IMR-90 (cell line): ENCODE results near the gene BUB1. TPM values are rescaled to one million over a fixed set of nuclear protein-coding genes. Genes with fewer than 3 reads are reported as not detected.

ENCODE experiments used
- ATAC-seq: fragments of 200-7000 bp; cut with Tn5 transposase; 2 replicates; pipeline ENCODE4 v1.9.1; 2020; ENCODE audit warnings: low read depth, mild to moderate bottlenecking, moderate library complexity
- BruUV-seq: library from RNA; stranded (reverse); fragments of 400-500 nt; replicated peaks from 2 replicates; lab custom pipeline; 2021; lab: Mats Ljungman, UMichigan
- CTCF ChIA-PET: fragments of 300-600 bp; formaldehyde crosslinking; extraction: SDS; loops from one replicate; lab custom pipeline; 2021; ENCODE audit warnings: antibody characterized with exemption; lab: Yijun Ruan, JAX
- POLR2A ChIA-PET: fragments of 300-600 bp; sonication (Branson Sonifier 250); formaldehyde crosslinking; loops from one replicate; lab custom pipeline; 2022; ENCODE audit warnings: antibody characterized with exemption; ENCODE audit not compliant: unreplicated experiment; lab: Charles Lee
- DNase-seq: peaks from one replicate; pipeline ENCODE4 v3.0.0; 2013
- H2AFZ ChIP-seq: replicated peaks from 2 replicates; pipeline ENCODE3; 2013; ENCODE audit warnings: low read length, mild to moderate bottlenecking; ENCODE audit not compliant: poor library complexity
- H2AK5ac ChIP-seq: 2 replicates; pipeline ENCODE4 v1.6.1; 2013; ENCODE audit warnings: low read depth, low read length, inconsistent platforms
- H2AK9ac ChIP-seq: replicated peaks from 2 replicates; pipeline ENCODE3; 2013; ENCODE audit warnings: mild to moderate bottlenecking, low read depth, low read length, moderate library complexity; ENCODE audit not compliant: poor library complexity
- H2BK120ac ChIP-seq: 2 replicates; pipeline ENCODE4 v1.6.1; 2013; ENCODE audit warnings: low read depth, low read length, inconsistent platforms
- H2BK15ac ChIP-seq: 3 replicates; pipeline ENCODE4 v1.6.1; 2013; ENCODE audit warnings: low read depth, low read length, inconsistent platforms
- H2BK20ac ChIP-seq: 2 replicates; pipeline ENCODE4 v1.6.1; 2013; ENCODE audit warnings: low read depth, mild to moderate bottlenecking, inconsistent platforms, low read length, moderate library complexity
- H2BK5ac ChIP-seq: 2 replicates; pipeline ENCODE4 v1.6.1; 2013; ENCODE audit warnings: mild to moderate bottlenecking, low read depth, low read length, inconsistent platforms; ENCODE audit not compliant: poor library complexity, severe bottlenecking
- H3K14ac ChIP-seq: replicated peaks from 2 replicates; pipeline ENCODE4 v1.6.1; 2013; ENCODE audit warnings: low read depth, low read length, inconsistent platforms
- H3K18ac ChIP-seq: 2 replicates; pipeline ENCODE4 v1.6.1; 2013; ENCODE audit warnings: low read depth, low read length, control low read depth
- H3K23ac ChIP-seq: 2 replicates; pipeline ENCODE4 v1.6.1; 2013; ENCODE audit warnings: low read depth, low read length, inconsistent platforms
- H3K27ac ChIP-seq: 2 replicates; pipeline ENCODE4 v1.5.1; 2013; ENCODE audit warnings: mild to moderate bottlenecking, control low read depth, low read length; ENCODE audit not compliant: insufficient read depth
- H3K27me3 ChIP-seq: 2 replicates; pipeline ENCODE4 v1.6.1; 2013; ENCODE audit warnings: low read length; ENCODE audit not compliant: control insufficient read depth, insufficient read depth
- H3K36me3 ChIP-seq: 2 replicates; pipeline ENCODE4 v1.6.1; 2013; ENCODE audit warnings: low read length, mixed read lengths; ENCODE audit not compliant: control insufficient read depth, insufficient read depth
- H3K4ac ChIP-seq: 2 replicates; pipeline ENCODE4 v1.6.1; 2013; ENCODE audit warnings: low read depth, low read length, inconsistent platforms
- H3K4me1 ChIP-seq: 2 replicates; pipeline ENCODE4 v1.6.1; 2013; ENCODE audit warnings: low read length, mixed read lengths; ENCODE audit not compliant: control insufficient read depth, insufficient read depth
- H3K4me2 ChIP-seq: 2 replicates; pipeline ENCODE4 v1.6.1; 2013; ENCODE audit warnings: low read depth, mild to moderate bottlenecking, control low read depth, low read length, moderate library complexity
- H3K4me3 ChIP-seq: 2 replicates; pipeline ENCODE4 v1.5.1; 2013; ENCODE audit warnings: low read depth, mild to moderate bottlenecking, control low read depth, low read length, moderate library complexity; ENCODE audit not compliant: insufficient read depth
- H3K56ac ChIP-seq: 2 replicates; pipeline ENCODE4 v1.6.1; 2013; ENCODE audit warnings: low read length, inconsistent platforms; ENCODE audit not compliant: insufficient read depth; ENCODE audit errors: extremely low read depth
- H3K79me1 ChIP-seq, 2 experiments: 2 replicates each; pipeline ENCODE4 v1.6.1; 2013; ENCODE audit warnings: low read length in 2 of 2, inconsistent platforms in 1 of 2, low read depth in 1 of 2
- H3K9ac ChIP-seq: 2 replicates; pipeline ENCODE4 v1.6.1; 2013; ENCODE audit warnings: low read depth, low read length, control low read depth
- H3K9me1 ChIP-seq: 2 replicates; pipeline ENCODE4 v1.6.1; 2013; ENCODE audit warnings: low read length, inconsistent platforms; ENCODE audit not compliant: insufficient read depth
- H3K9me3 ChIP-seq: 2 replicates; pipeline ENCODE4 v1.6.1; 2013; ENCODE audit warnings: low read length; ENCODE audit not compliant: control insufficient read depth, insufficient read depth
- H4K20me1 ChIP-seq: 2 replicates; pipeline ENCODE4 v1.6.1; 2013; ENCODE audit warnings: low read length, inconsistent platforms; ENCODE audit not compliant: insufficient read depth
- H4K5ac ChIP-seq: 2 replicates; pipeline ENCODE4 v1.6.1; 2013; ENCODE audit warnings: mild to moderate bottlenecking, low read depth, low read length, control low read depth
- H4K8ac ChIP-seq, 2 experiments: 2 replicates each; pipeline ENCODE4 v1.6.1; 2013; ENCODE audit warnings: low read depth in 2 of 2, low read length in 2 of 2, control low read depth in 1 of 2, inconsistent platforms in 1 of 2
- H4K91ac ChIP-seq: 2 replicates; pipeline ENCODE4 v1.6.1; 2013; ENCODE audit warnings: low read depth, low read length, inconsistent platforms; ENCODE audit not compliant: insufficient read depth
- ELK1 ChIP-seq: fragments of 150-350 bp; IDR thresholded peaks from 2 replicates; pipeline ENCODE4 v1.6.1; 2016; ENCODE audit warnings: low read depth, mild to moderate bottlenecking, low read length, moderate library complexity, borderline replicate concordance
- MXI1 ChIP-seq: IDR thresholded peaks from 2 replicates; pipeline ENCODE4 v1.6.1; 2012; ENCODE audit warnings: low read depth, mild to moderate bottlenecking, low read length, moderate library complexity, borderline replicate concordance
- RFX5 ChIP-seq: IDR thresholded peaks from 2 replicates; pipeline ENCODE4 v1.8.0; 2012; ENCODE audit warnings: low read depth, mild to moderate bottlenecking, low read length, moderate library complexity
- WGBS, 2 experiments: methylation state at CpG; one replicate each; pipeline versions ENCODE4 v1.1.5 to v1.1.7; 2013; ENCODE audit warnings: missing lambda C conversion rate in 2 of 2; ENCODE audit not compliant: insufficient read length in 1 of 2; ENCODE audit errors: extremely low coverage in 2 of 2; 5-methylcytosine and 5-hydroxymethylcytosine counted together
- dilution Hi-C: fragments of 300-500 bp; cut with HindIII; formaldehyde crosslinking; loops from one replicate; pipeline ENCODE4 v1.14.3; 2018; ENCODE audit warnings: low sequenced_read_pairs; ENCODE audit not compliant: unreplicated experiment
- in situ Hi-C: fragments of 300-500 bp; cut with MboI; formaldehyde crosslinking; loops from 3 replicates; pipeline ENCODE4 v1.14.3; 2019; ENCODE audit warnings: low sequenced_read_pairs, inconsistent platforms, mixed read lengths
- intact Hi-C: fragments of 100-400 bp; cut with micrococcal nuclease; formaldehyde crosslinking; loops from 2 replicates; pipeline ENCODE4 v1.10.0; 2022
- polyA plus RNA-seq, 3 experiments: library from polyadenylated mRNA; depleted of rRNA; stranded (reverse); fragments of >200 nt; gene quantifications; 2 replicates each; pipeline ENCODE4 v1.2.3, GENCODE V29; 2012; ENCODE audit warnings: low replicate concordance in 1 of 3
- total RNA-seq: library from RNA; depleted of rRNA; stranded (reverse); fragments of >200 nt; gene quantifications from 2 replicates; pipeline ENCODE4 v1.2.3, GENCODE V29; 2012

Gene BUB1
- total and polyA plus RNA-seq, 2 of the 4 experiments (the other 2 are of a cell fraction) = 19.6 to 43.4 TPM

GRCh38 chr2:110714452-110715224 lies 36.8 kb upstream of the BUB1 start:
- no peak overlapping the region for H3K9ac ChIP-seq
- ChIA-PET POLR2A (no interaction called here), CTCF (no interaction called here)
- H2BK15ac ChIP-seq = no peak overlapping the region
- no peaks in the 10 kb centered on the region for H4K20me1 ChIP-seq
- H2AK5ac ChIP-seq = no peak overlapping the region
- no peaks in the 10 kb centered on the region for H3K9me1 ChIP-seq
- H3K4me1 ChIP-seq = no peaks in the 10 kb centered on the region
- H2AFZ ChIP-seq = no peak overlapping the region
- H4K5ac ChIP-seq = no peak overlapping the region
- WGBS, 2 experiments = no CpG with 5 or more reads among the region's 6 CpGs
- H2BK20ac ChIP-seq = no peak overlapping the region
- in situ Hi-C loops = no loop called here
- BruUV-seq = no TSS peak
- H3K18ac ChIP-seq = no peak overlapping the region
- no peaks in the 10 kb centered on the region for H3K79me1 ChIP-seq
- dilution Hi-C loops = no loop called here
- DNase-seq (no peak), ATAC-seq (no peak)
- no peak overlapping the region for H2BK5ac ChIP-seq
- no peak overlapping the region for H3K4me2 ChIP-seq
- H3K4me3 ChIP-seq = no peak overlapping the region
- H3K14ac ChIP-seq = no peak overlapping the region
- H2AK9ac ChIP-seq = no peak overlapping the region
- no peaks in the 10 kb centered on the region for H3K9me3 ChIP-seq
- no peaks in the 10 kb centered on the region for H3K36me3 ChIP-seq
- intact Hi-C loops = loop anchor here (2.0 kb wide), 1 partner anchor 14 kb away; no protein-coding TSS in a partner anchor
- no peak overlapping the region for H3K4ac ChIP-seq
- H3K27me3 ChIP-seq = peaks cover 30% of the 10 kb centered on the region
- H3K23ac ChIP-seq = no peak overlapping the region
- no peak overlapping the region for H4K91ac ChIP-seq
- TF ChIP-seq ELK1 (no peak), MXI1 (no peak), RFX5 (no peak)
- H3K56ac ChIP-seq = no peak overlapping the region
- no peak overlapping the region for H2BK120ac ChIP-seq
- H3K27ac ChIP-seq = no peak overlapping the region
- H4K8ac ChIP-seq = no peak overlapping the region
